Measurements from ENCODE around the gene SNX21. TPM values are rescaled to one million over a fixed set of nuclear protein-coding genes. Genes with fewer than 3 reads are reported as not detected.

The SNX21 gene, protein sequence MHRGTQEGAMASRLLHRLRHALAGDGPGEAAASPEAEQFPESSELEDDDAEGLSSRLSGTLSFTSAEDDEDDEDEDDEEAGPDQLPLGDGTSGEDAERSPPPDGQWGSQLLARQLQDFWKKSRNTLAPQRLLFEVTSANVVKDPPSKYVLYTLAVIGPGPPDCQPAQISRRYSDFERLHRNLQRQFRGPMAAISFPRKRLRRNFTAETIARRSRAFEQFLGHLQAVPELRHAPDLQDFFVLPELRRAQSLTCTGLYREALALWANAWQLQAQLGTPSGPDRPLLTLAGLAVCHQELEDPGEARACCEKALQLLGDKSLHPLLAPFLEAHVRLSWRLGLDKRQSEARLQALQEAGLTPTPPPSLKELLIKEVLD
- total RNA-seq, result 71.0 and 101 TPM in 2 replicates

GRCh38 chr20:45833030-45833882, at the start of gene SNX21:
Gene SNX21 (plus strand): TSS chr20:45833799. CDS start chr20:45833920, 121 bp downstream.

GRCh38 chr20:45812157-45813005, 21.2 kb upstream of the SNX21 start, which contains the start of gene UBE2C:
Gene UBE2C (plus strand): TSS chr20:45812644. CDS start chr20:45812696, 52 bp downstream.

DNA sequence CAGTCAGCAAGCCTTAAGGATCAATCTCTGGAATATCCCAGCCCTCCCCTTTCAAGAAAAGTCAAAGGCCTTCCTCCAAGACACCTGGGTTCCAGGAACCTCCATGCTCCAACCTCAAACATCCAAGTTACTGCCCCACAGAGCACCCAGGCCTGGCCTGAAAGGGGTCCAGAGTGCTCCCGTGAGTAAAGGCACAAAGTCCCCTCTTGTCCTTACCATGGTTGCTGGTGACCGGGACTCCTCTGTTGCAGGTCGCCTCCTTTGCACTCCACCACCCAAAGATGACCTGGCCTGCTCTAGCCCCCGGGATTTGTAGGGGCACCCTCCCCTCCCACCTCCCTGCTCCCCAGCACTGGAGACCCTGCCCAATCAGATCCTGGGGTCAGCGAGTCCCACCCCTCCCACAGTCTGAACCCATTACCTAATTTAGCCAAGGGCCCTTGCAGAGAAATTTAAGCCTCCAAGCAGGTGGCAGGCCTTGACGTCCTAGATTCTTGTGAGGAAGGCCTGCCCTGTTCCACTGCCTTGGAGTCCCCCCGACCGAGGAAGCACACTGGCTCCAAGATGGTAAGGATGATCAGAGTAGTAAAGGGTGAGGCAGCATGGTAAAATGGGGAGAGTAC, 6.5 kb upstream of the SNX21 start, which contains the start of gene TNNC2:
TSS of gene TNNC2 (minus strand) at position 283 of the 623 bp plus-strand sequence. CDS start at position 219, 64 bp downstream.

GRCh38 chr20:45857114-45857881, 23.7 kb downstream of the SNX21 start, which contains the start of the genes ACOT8 and ZSWIM3:
Gene ACOT8 (minus strand): TSS chr20:45857392. CDS start chr20:45857315, 77 bp downstream.
Gene ZSWIM3 (plus strand): TSS chr20:45857614. CDS start chr20:45857826, 212 bp downstream.

DNA sequence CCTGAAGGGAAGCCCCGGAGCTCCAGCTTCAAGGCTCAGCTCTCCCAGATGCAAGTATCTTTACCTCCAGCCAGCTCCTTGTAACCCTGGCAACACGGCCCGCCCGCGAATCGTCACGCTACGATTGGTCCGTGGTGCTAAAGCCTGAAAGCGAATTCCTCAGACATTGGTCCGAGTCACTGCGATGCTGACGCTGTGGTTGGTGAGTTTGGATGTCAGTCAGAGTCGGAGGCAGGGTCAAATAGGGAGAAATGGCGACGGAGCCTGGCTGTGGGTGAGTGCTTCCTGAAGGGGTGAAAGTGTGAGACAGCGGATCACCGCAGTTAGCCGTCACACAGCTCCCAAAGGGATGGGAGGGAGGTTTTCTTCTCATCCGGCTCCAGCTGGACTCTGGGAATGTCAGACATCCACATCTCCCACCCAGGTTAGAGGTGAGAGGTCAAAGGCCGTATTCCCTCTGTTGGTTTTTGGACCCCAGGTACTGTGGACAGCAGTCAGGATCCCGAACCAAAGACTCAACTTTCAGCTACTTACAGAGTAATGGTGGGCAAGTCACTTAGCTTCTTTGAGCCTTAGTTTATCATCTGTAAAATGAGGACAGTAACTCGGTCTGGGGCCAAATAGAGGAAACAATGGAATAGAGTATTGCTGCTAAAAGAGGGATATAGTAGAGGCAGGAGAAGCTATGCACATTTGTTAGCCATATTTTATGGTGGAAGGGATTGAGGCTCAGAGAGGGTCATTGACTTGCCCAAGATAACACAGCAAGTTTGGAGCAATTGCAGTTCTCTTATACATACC, 47.6 kb downstream of the SNX21 start, which contains the start of gene ZSWIM1:
TSS of gene ZSWIM1 (plus strand) at position 240 of the 801 bp plus-strand sequence. CDS start 1,366 bp downstream, outside the sequence.

GRCh38 chr20:45887346-45887715, 53.7 kb downstream of the SNX21 start, which contains the start of gene SPATA25:
Gene SPATA25 (minus strand): TSS chr20:45887622. CDS start chr20:45887590, 32 bp downstream.

DNA sequence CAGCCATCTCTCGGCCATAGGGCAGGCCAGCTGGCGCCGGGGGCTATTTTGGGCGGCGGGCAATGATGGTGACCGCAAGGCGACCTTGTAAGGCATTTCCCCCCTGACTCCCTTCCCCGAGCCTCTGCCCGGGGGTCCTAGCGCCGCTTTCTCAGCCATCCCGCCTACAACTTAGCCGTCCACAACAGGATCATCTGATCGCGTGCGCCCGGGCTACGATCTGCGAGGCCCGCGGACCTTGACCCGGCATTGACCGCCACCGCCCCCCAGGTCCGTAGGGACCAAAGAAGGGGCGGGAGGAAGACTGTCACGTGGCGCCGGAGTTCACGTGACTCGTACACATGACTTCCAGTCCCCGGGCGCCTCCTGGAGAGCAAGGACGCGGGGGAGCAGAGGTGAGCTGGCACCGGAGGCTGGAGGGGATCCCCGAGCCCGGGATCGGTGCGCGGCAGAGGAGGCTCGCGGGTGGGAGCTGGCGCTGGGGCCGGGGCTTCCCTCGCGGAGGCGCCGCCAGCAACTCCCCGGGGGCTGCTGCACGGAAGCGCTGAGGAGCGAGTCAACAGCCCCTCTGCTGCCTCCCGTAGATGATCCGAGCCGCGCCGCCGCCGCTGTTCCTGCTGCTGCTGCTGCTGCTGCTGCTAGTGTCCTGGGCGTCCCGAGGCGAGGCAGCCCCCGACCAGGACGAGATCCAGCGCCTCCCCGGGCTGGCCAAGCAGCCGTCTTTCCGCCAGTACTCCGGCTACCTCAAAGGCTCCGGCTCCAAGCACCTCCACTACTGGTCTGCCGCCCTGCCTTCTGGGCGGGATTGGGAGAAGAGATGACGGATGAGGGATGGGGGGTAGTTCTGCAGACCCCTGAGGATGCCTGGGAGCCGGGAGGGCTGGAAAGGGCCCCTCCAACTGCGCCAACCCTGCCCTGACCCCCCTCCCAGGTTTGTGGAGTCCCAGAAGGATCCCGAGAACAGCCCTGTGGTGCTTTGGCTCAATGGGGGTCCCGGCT, 57.7 kb downstream of the SNX21 start, which contains the start of the genes CTSA and NEURL2:
TSS of gene CTSA (plus strand) at position 351 of the 999 bp plus-strand sequence. CDS start at position 585, 234 bp downstream.
TSS of gene NEURL2 (minus strand) at position 224 of the 999 bp plus-strand sequence. CDS start at position 7, 217 bp downstream.

Other genes starting within 250 kb of the SNX21 start
- not detected in 2 replicates for gene WFDC10A, start 204.1 kb upstream of the SNX21 start, total RNA-seq
- gene WFDC9, start 202.5 kb upstream of the SNX21 start, total RNA-seq, result not detected in 2 replicates
- not detected in 2 replicates for gene WFDC11, start 163.6 kb upstream of the SNX21 start, total RNA-seq
- gene WFDC13, start 131.8 kb upstream of the SNX21 start, total RNA-seq, result not detected in 2 replicates
- not detected in 2 replicates for gene WFDC10B, start 128.8 kb upstream of the SNX21 start, total RNA-seq
- gene SPINT4, start 111.5 kb upstream of the SNX21 start, total RNA-seq, result not detected in 2 replicates
- gene WFDC3, start 41.9 kb upstream of the SNX21 start, total RNA-seq, result not detected in 2 replicates
- gene DNTTIP1, start 41.8 kb upstream of the SNX21 start, total RNA-seq, result 23.3 and 25.9 TPM in 2 replicates
- 3.7 and 10.7 TPM in 2 replicates for gene UBE2C, start 21.2 kb upstream of the SNX21 start, total RNA-seq
- 1.9 TPM in 1 of 2 replicates, not detected in the other for gene TNNC2, start 6.5 kb upstream of the SNX21 start, total RNA-seq
- 22.9 and 27.6 TPM in 2 replicates for gene ACOT8, start 23.6 kb downstream of the SNX21 start, total RNA-seq
- 2.2 and 2.7 TPM in 2 replicates for gene ZSWIM3, start 23.8 kb downstream of the SNX21 start, total RNA-seq
- 8.3 and 11.1 TPM in 2 replicates for gene ZSWIM1, start 47.4 kb downstream of the SNX21 start, total RNA-seq
- 0.54 and 1.7 TPM in 2 replicates for gene SPATA25, start 53.8 kb downstream of the SNX21 start, total RNA-seq
- gene NEURL2, start 57.4 kb downstream of the SNX21 start, total RNA-seq, result 4.5 and 5.3 TPM in 2 replicates
- 142 and 151 TPM in 2 replicates for gene CTSA, start 57.5 kb downstream of the SNX21 start, total RNA-seq
- 432 and 477 TPM in 2 replicates for gene PLTP, start 78.4 kb downstream of the SNX21 start, total RNA-seq
- 12.4 and 16.3 TPM in 2 replicates for gene PCIF1, start 100.9 kb downstream of the SNX21 start, total RNA-seq
- gene ZNF335, start 138.4 kb downstream of the SNX21 start, total RNA-seq, result 7.6 and 9.4 TPM in 2 replicates
- gene MMP9, start 175.1 kb downstream of the SNX21 start, total RNA-seq, result 0.12 TPM in 1 of 2 replicates, not detected in the other
- not detected in 2 replicates for gene SLC12A5, start 195.4 kb downstream of the SNX21 start, total RNA-seq